Stromal cell of bone marrow (primary cell): ENCODE data around the gene MARK1.

ENCODE experiments used
- DNase-seq: peaks from one replicate; pipeline ENCODE4 v3.0.0-alpha.2; 2012; ENCODE audit warnings: low read depth

The MARK1 gene

GRCh38 chr1:220711056-220711809 lies 183.3 kb downstream of the MARK1 start:
- DNase-seq, result no peak
